Mesenchymal stem cell (in vitro differentiated cells and primary cell): Measurements from ENCODE around the gene NRG2.

Experiments
- DNase-seq: peaks from one replicate; pipeline ENCODE4 v3.0.0-alpha.2; 2013
- H2AFZ ChIP-seq: one replicate; pipeline ENCODE4 v1.6.1; 2013; ENCODE audit warnings: low read depth, mild to moderate bottlenecking, control low read depth, inconsistent platforms, low read length, moderate library complexity
- H2AK5ac ChIP-seq: 2 replicates; pipeline ENCODE4 v1.6.1; 2013; ENCODE audit warnings: low read length, moderate library complexity, mild to moderate bottlenecking, inconsistent platforms; ENCODE audit not compliant: severe bottlenecking
- H2BK120ac ChIP-seq: one replicate; pipeline ENCODE4 v1.6.1; 2013; ENCODE audit warnings: low read depth, mild to moderate bottlenecking, inconsistent platforms, low read length, moderate library complexity
- H2BK12ac ChIP-seq, 2 experiments: one replicate each; pipeline ENCODE4 v1.6.1; 2013; ENCODE audit warnings: inconsistent platforms in 2 of 2, low read length in 2 of 2, mild to moderate bottlenecking in 2 of 2, moderate library complexity in 2 of 2, control low read depth in 1 of 2
- H2BK15ac ChIP-seq: one replicate; pipeline ENCODE4 v1.6.1; 2013; ENCODE audit warnings: mild to moderate bottlenecking, low read depth, inconsistent platforms; ENCODE audit not compliant: poor library complexity, severe bottlenecking
- H2BK5ac ChIP-seq: 2 replicates; pipeline ENCODE4 v1.6.1; 2013; ENCODE audit warnings: low read depth, mild to moderate bottlenecking, low read length, control low read depth, inconsistent platforms; ENCODE audit not compliant: poor library complexity, severe bottlenecking
- H3K14ac ChIP-seq, 2 experiments: one replicate each; pipeline ENCODE4 v1.6.1; 2013; ENCODE audit warnings: inconsistent platforms in 2 of 2, low read length in 2 of 2, control low read depth in 1 of 2, mild to moderate bottlenecking in 1 of 2, moderate library complexity in 1 of 2
- H3K18ac ChIP-seq, 2 experiments: one replicate each; pipeline ENCODE4 v1.6.1; 2013; ENCODE audit warnings: inconsistent platforms in 2 of 2, low read length in 2 of 2, control low read depth in 1 of 2, low read depth in 1 of 2, mild to moderate bottlenecking in 1 of 2
- H3K23ac ChIP-seq, 2 experiments: one replicate each; pipeline ENCODE4 v1.6.1; 2013; ENCODE audit warnings: inconsistent platforms in 2 of 2, low read length in 2 of 2, mild to moderate bottlenecking in 2 of 2, moderate library complexity in 2 of 2, control low read depth in 1 of 2
- H3K27ac ChIP-seq: 2 replicates; pipeline ENCODE4 v1.5.1; 2013; ENCODE audit warnings: mild to moderate bottlenecking, moderate library complexity, low read length, control low read depth, inconsistent platforms; ENCODE audit not compliant: poor library complexity, severe bottlenecking
- H3K27me3 ChIP-seq, 2 experiments: 2 replicates each; pipeline versions ENCODE4 v1.6.1 to v1.7.0; 2013; ENCODE audit warnings: low read length in 2 of 2, mild to moderate bottlenecking in 2 of 2, moderate library complexity in 2 of 2, control low read depth in 1 of 2, inconsistent platforms in 1 of 2; ENCODE audit not compliant: control insufficient read depth in 1 of 2, insufficient read depth in 1 of 2
- H3K36me3 ChIP-seq, 2 experiments: 2 replicates each; pipeline versions ENCODE4 v1.6.1 to v1.7.0; 2013; ENCODE audit warnings: low read length in 2 of 2, control low read depth in 1 of 2, inconsistent platforms in 1 of 2, low read depth in 1 of 2, mild to moderate bottlenecking in 1 of 2; ENCODE audit not compliant: insufficient read depth in 2 of 2, control insufficient read depth in 1 of 2
- H3K4ac ChIP-seq, 2 experiments: one replicate each; pipeline ENCODE4 v1.6.1; 2013; ENCODE audit warnings: inconsistent platforms in 2 of 2, low read length in 2 of 2, mild to moderate bottlenecking in 2 of 2, moderate library complexity in 2 of 2, control low read depth in 1 of 2, low read depth in 1 of 2
- H3K4me1 ChIP-seq: 2 replicates; pipeline ENCODE4 v1.6.1; 2013; ENCODE audit warnings: low read depth, low read length, control low read depth; ENCODE audit not compliant: control insufficient read depth, insufficient read depth
- H3K4me2 ChIP-seq: 2 replicates; pipeline ENCODE4 v1.6.1; 2013; ENCODE audit warnings: low read length, mild to moderate bottlenecking, inconsistent platforms; ENCODE audit not compliant: poor library complexity, severe bottlenecking
- H3K4me3 ChIP-seq, 2 experiments: 2 replicates each; pipeline versions ENCODE4 v1.5.1 to v1.7.0; 2013; ENCODE audit warnings: low read length in 2 of 2, mild to moderate bottlenecking in 2 of 2, control low read depth in 1 of 2, low read depth in 1 of 2; ENCODE audit not compliant: insufficient read depth in 1 of 2
- H3K79me1 ChIP-seq: replicated peaks from 2 replicates; pipeline ENCODE4 v1.6.1; 2013; ENCODE audit warnings: mild to moderate bottlenecking, control low read depth, low read length, inconsistent platforms; ENCODE audit not compliant: poor library complexity, severe bottlenecking
- H3K9ac ChIP-seq: 2 replicates; pipeline ENCODE4 v1.7.0; 2013; ENCODE audit warnings: mild to moderate bottlenecking, low read length, moderate library complexity
- H3K9me3 ChIP-seq: 2 replicates; pipeline ENCODE4 v1.7.0; 2013; ENCODE audit warnings: mild to moderate bottlenecking, low read length; ENCODE audit not compliant: control insufficient read depth
- H4K8ac ChIP-seq: one replicate; pipeline ENCODE4 v1.6.1; 2013; ENCODE audit warnings: inconsistent platforms, mild to moderate bottlenecking, low read length, moderate library complexity
- H4K91ac ChIP-seq: one replicate; pipeline ENCODE4 v1.6.1; 2013; ENCODE audit warnings: mild to moderate bottlenecking, low read length, inconsistent platforms
- WGBS: methylation state at CpG from one replicate; pipeline ENCODE4 v1.1.7; 2013; ENCODE audit warnings: mixed read lengths; 5-methylcytosine and 5-hydroxymethylcytosine counted together

Gene NRG2

GRCh38 chr5:140042393-140042642, 781 bp downstream of the NRG2 start:
- H3K9ac ChIP-seq = peak overlapping the region; percentile 65
- H2BK5ac ChIP-seq = no peak overlapping the region
- no peak overlapping the region for H3K4ac ChIP-seq
- H3K36me3 ChIP-seq = no peaks in the 10 kb centered on the region
- no peak overlapping the region for H2BK120ac ChIP-seq
- peak overlapping the region; percentile 77 to 85 for H3K4me3 ChIP-seq
- H2AK5ac ChIP-seq = no peak overlapping the region
- no peaks in the 10 kb centered on the region for H3K79me1 ChIP-seq
- no peak overlapping the region for H3K23ac ChIP-seq
- WGBS = 8% methylated on average over 19 of the region's 19 CpGs
- H3K27me3 ChIP-seq = peaks cover 0 to 27% of the 10 kb centered on the region in 2 experiments
- peak overlapping the region in 1 of 2 experiments; percentile 21 for H3K18ac ChIP-seq
- H2BK15ac ChIP-seq = no peak overlapping the region
- H4K91ac ChIP-seq = no peak overlapping the region
- H3K9me3 ChIP-seq = no peaks in the 10 kb centered on the region
- DNase-seq = no peak
- H2BK12ac ChIP-seq = no peak overlapping the region
- H3K14ac ChIP-seq = no peak overlapping the region
- no peak overlapping the region for H3K27ac ChIP-seq
- H2AFZ ChIP-seq = peak overlapping the region; percentile 92
- peak overlapping the region; percentile 96 for H3K4me2 ChIP-seq
- H3K4me1 ChIP-seq = peaks cover 20% of the 10 kb centered on the region
- peak overlapping the region; percentile 49 for H4K8ac ChIP-seq

- H2BK120ac ChIP-seq = no peak overlapping the region
- no peak overlapping the region for H3K23ac ChIP-seq
- peaks cover 20% of the 10 kb centered on the region for H3K4me1 ChIP-seq
- H2AK5ac ChIP-seq = no peak overlapping the region
- H3K9ac ChIP-seq = peak overlapping the region; percentile 79
- peak overlapping the region; percentile 77 to 85 for H3K4me3 ChIP-seq
- H3K9me3 ChIP-seq = no peaks in the 10 kb centered on the region
- peak overlapping the region in 1 of 2 experiments; percentile 12 for H3K18ac ChIP-seq
- no peak overlapping the region for H3K4ac ChIP-seq
- H2BK15ac ChIP-seq = no peak overlapping the region
- peak overlapping the region; percentile 75 for H2AFZ ChIP-seq
- peaks cover 0 to 27% of the 10 kb centered on the region in 2 experiments for H3K27me3 ChIP-seq
- no peak overlapping the region for H3K14ac ChIP-seq
- peak overlapping the region in 1 of 2 experiments; percentile 6 for H2BK12ac ChIP-seq
- no peaks in the 10 kb centered on the region for H3K79me1 ChIP-seq
- peak; percentile 55 for DNase-seq
- H2BK5ac ChIP-seq = no peak overlapping the region
- H3K27ac ChIP-seq = no peak overlapping the region
- no peaks in the 10 kb centered on the region for H3K36me3 ChIP-seq
- peak overlapping the region; percentile 52 for H4K8ac ChIP-seq
- WGBS = 13% methylated on average over 31 of the region's 34 CpGs
- no peak overlapping the region for H4K91ac ChIP-seq
- H3K4me2 ChIP-seq = peak overlapping the region; percentile 96
These were observed 1.4 kb downstream of the NRG2 start for GRCh38 chr5:140041492-140042392.

- Histone ChIP-seq H3K23ac (no peak overlapping the region), H4K91ac (no peak overlapping the region)
- DNase-seq = no peak
These were observed 2.0 kb downstream of the NRG2 start for GRCh38 chr5:140041099-140041491.

GRCh38 chr5:140040358-140040757, 2.7 kb downstream of the NRG2 start:
- Histone ChIP-seq H3K27ac (no peak overlapping the region), H2AK5ac (no peak overlapping the region), H3K9me3 (no peaks in the 10 kb centered on the region), H2BK120ac (no peak overlapping the region), H2BK15ac (no peak overlapping the region), H3K23ac (no peak overlapping the region), H3K9ac (peak overlapping the region; percentile 17), H3K4me2 (no peak overlapping the region), H3K14ac (no peak overlapping the region), H4K8ac (no peak overlapping the region), H3K4me1 (peaks cover 20% of the 10 kb centered on the region), H3K4me3 (no peak overlapping the region), H2AFZ (no peak overlapping the region), H3K27me3 (peaks cover 0 to 22% of the 10 kb centered on the region in 2 experiments), H4K91ac (no peak overlapping the region), H2BK12ac (no peak overlapping the region), H3K4ac (no peak overlapping the region), H3K79me1 (no peaks in the 10 kb centered on the region), H2BK5ac (no peak overlapping the region), H3K18ac (no peak overlapping the region), H3K36me3 (no peaks in the 10 kb centered on the region)
- no peak for DNase-seq
- WGBS = 46% methylated on average over 1 of the region's 1 CpG

More at GRCh38 chr5:140041099-140041491, 2.0 kb downstream of the NRG2 start:
- no peak overlapping the region for H2BK15ac ChIP-seq
- no peak overlapping the region for H2BK5ac ChIP-seq
- H3K4me2 ChIP-seq = no peak overlapping the region
- no peak overlapping the region for H2BK12ac ChIP-seq
- no peak overlapping the region for H3K4ac ChIP-seq
- no peaks in the 10 kb centered on the region for H3K9me3 ChIP-seq
- no peak overlapping the region for H2AFZ ChIP-seq
- H2AK5ac ChIP-seq = no peak overlapping the region
- peak overlapping the region; percentile 79 for H3K9ac ChIP-seq
- H3K18ac ChIP-seq = no peak overlapping the region
- H4K8ac ChIP-seq = no peak overlapping the region
- H2BK120ac ChIP-seq = no peak overlapping the region
- H3K79me1 ChIP-seq = no peaks in the 10 kb centered on the region
- peaks cover 0 to 27% of the 10 kb centered on the region in 2 experiments for H3K27me3 ChIP-seq
- no peaks in the 10 kb centered on the region for H3K36me3 ChIP-seq
- peak overlapping the region in 1 of 2 experiments; percentile 77 for H3K4me3 ChIP-seq
- H3K27ac ChIP-seq = no peak overlapping the region
- no peak overlapping the region for H3K14ac ChIP-seq
- WGBS = 92% methylated on average over 4 of the region's 4 CpGs
- peaks cover 20% of the 10 kb centered on the region for H3K4me1 ChIP-seq
